Measurements from ENCODE around the gene DLK1. TPM values are rescaled to one million over a fixed set of nuclear protein-coding genes. Genes with fewer than 3 reads are reported as not detected.

Gene DLK1
- total RNA-seq, 2 experiments from 2014 or later, result not detected

- peaks cover 3% of the 10 kb centered on the region for H3K9me3 Mint-ChIP-seq
Measured at GRCh38 chr14:100741966-100742365, 15.3 kb downstream of the DLK1 start.

GRCh38 chr14:100746326-100746725, 19.6 kb downstream of the DLK1 start:
- Mint-ChIP-seq H3K36me3 (no peaks in the 10 kb centered on the region), H3K9me3 (peaks cover 2% of the 10 kb centered on the region), H3K27me3 (no peaks in the 10 kb centered on the region), H3K27ac (no peak overlapping the region), H3K4me3 (no peak overlapping the region), H3K4me1 (ENCODE audit: low read depth) (no peaks in the 10 kb centered on the region)
- intact Hi-C loops (cut with micrococcal nuclease), result no loop called here
- ChIA-PET POLR2A (no interaction called here), CTCF (no interaction called here)
- DNase-seq, result no peak

More at GRCh38 chr14:100741966-100742365, 15.3 kb downstream of the DLK1 start:
- no peak overlapping the region for H3K27ac Mint-ChIP-seq
- no peaks in the 10 kb centered on the region for H3K27me3 Mint-ChIP-seq
- H3K4me1 Mint-ChIP-seq (ENCODE audit: low read depth), result no peaks in the 10 kb centered on the region
- no peaks in the 10 kb centered on the region for H3K36me3 Mint-ChIP-seq
- ChIA-PET POLR2A (no interaction called here), CTCF (no interaction called here)
- intact Hi-C loops (cut with micrococcal nuclease), result no loop called here
- H3K4me3 Mint-ChIP-seq, result no peak overlapping the region
- DNase-seq, result no peak

- DNase-seq, result peak; percentile 20
Measured at GRCh38 chr14:100747021-100747586, 20.4 kb downstream of the DLK1 start.

GRCh38 chr14:100747736-100748135, 21.0 kb downstream of the DLK1 start:
- CTCF ChIA-PET, result interaction anchor here (0.6 kb wide), 1 partner anchor 919 kb away, joined by 3 read pairs; no protein-coding TSS in a partner anchor
- no peak for DNase-seq
- intact Hi-C loops (cut with micrococcal nuclease), result no loop called here
- POLR2A ChIA-PET, result no interaction called here
- no peaks in the 10 kb centered on the region for H3K9me3 Mint-ChIP-seq
- H3K4me1 Mint-ChIP-seq (ENCODE audit: low read depth), result no peaks in the 10 kb centered on the region
- no peaks in the 10 kb centered on the region for H3K36me3 Mint-ChIP-seq
- H3K27ac Mint-ChIP-seq, result no peak overlapping the region
- no peak overlapping the region for H3K4me3 Mint-ChIP-seq
- H3K27me3 Mint-ChIP-seq, result peaks cover 8% of the 10 kb centered on the region

More at GRCh38 chr14:100747021-100747586, 20.4 kb downstream of the DLK1 start:
- Mint-ChIP-seq H3K9me3 (no peaks in the 10 kb centered on the region), H3K4me3 (no peak overlapping the region), H3K27me3 (peaks cover 4% of the 10 kb centered on the region), H3K4me1 (ENCODE audit: low read depth) (no peaks in the 10 kb centered on the region), H3K27ac (no peak overlapping the region), H3K36me3 (no peaks in the 10 kb centered on the region)
- ChIA-PET POLR2A (no interaction called here), CTCF (interaction anchor here (0.6 kb wide), 1 partner anchor 920 kb away, joined by 3 read pairs; no protein-coding TSS in a partner anchor)
- intact Hi-C loops (cut with micrococcal nuclease), result no loop called here

- no peaks in the 10 kb centered on the region for H3K9me3 Mint-ChIP-seq
- ChIA-PET POLR2A (no interaction called here), CTCF (no interaction called here)
- H3K4me1 Mint-ChIP-seq (ENCODE audit: low read depth), result no peaks in the 10 kb centered on the region
- DNase-seq, result no peak
- peaks cover 8% of the 10 kb centered on the region for H3K27me3 Mint-ChIP-seq
- H3K27ac Mint-ChIP-seq, result no peak overlapping the region
- intact Hi-C loops (cut with micrococcal nuclease), result no loop called here
- H3K36me3 Mint-ChIP-seq, result no peaks in the 10 kb centered on the region
- H3K4me3 Mint-ChIP-seq, result no peak overlapping the region
Measured at GRCh38 chr14:100748403-100748802, 21.7 kb downstream of the DLK1 start.

GRCh38 chr14:100748944-100749343, 22.3 kb downstream of the DLK1 start:
- no peak for DNase-seq
- POLR2A ChIA-PET, result no interaction called here
- intact Hi-C loops (cut with micrococcal nuclease), result no loop called here
- Mint-ChIP-seq H3K4me3 (no peak overlapping the region), H3K9me3 (no peaks in the 10 kb centered on the region), H3K4me1 (ENCODE audit: low read depth) (no peaks in the 10 kb centered on the region), H3K27ac (no peak overlapping the region), H3K27me3 (peaks cover 10% of the 10 kb centered on the region), H3K36me3 (no peaks in the 10 kb centered on the region)
- CTCF ChIA-PET, result no interaction called here

GRCh38 chr14:100749967-100750597, 23.4 kb downstream of the DLK1 start:
- H3K27me3 Mint-ChIP-seq, result peaks cover 12% of the 10 kb centered on the region
- ChIA-PET CTCF (no interaction called here), POLR2A (no interaction called here)
- H3K36me3 Mint-ChIP-seq, result no peaks in the 10 kb centered on the region
- H3K9me3 Mint-ChIP-seq, result no peaks in the 10 kb centered on the region
- intact Hi-C loops (cut with micrococcal nuclease), result no loop called here
- no peak overlapping the region for H3K27ac Mint-ChIP-seq
- no peaks in the 10 kb centered on the region for H3K4me1 Mint-ChIP-seq (ENCODE audit: low read depth)
- DNase-seq, result no peak
- H3K4me3 Mint-ChIP-seq, result no peak overlapping the region

GRCh38 chr14:100750762-100751699, 24.3 kb downstream of the DLK1 start:
- peaks cover 12% of the 10 kb centered on the region for H3K27me3 Mint-ChIP-seq
- intact Hi-C loops (cut with micrococcal nuclease), result no loop called here

GRCh38 chr14:100754020-100754419, 27.3 kb downstream of the DLK1 start:
- Mint-ChIP-seq H3K9me3 (no peaks in the 10 kb centered on the region), H3K36me3 (no peaks in the 10 kb centered on the region), H3K27ac (no peak overlapping the region), H3K27me3 (peaks cover 18% of the 10 kb centered on the region), H3K4me1 (ENCODE audit: low read depth) (no peaks in the 10 kb centered on the region), H3K4me3 (no peak overlapping the region)
- no peak for DNase-seq
- ChIA-PET POLR2A (no interaction called here), CTCF (interaction anchor here (1.1 kb wide), 1 partner anchor 59 kb away, joined by 3 read pairs; no protein-coding TSS in a partner anchor)
- intact Hi-C loops (cut with micrococcal nuclease), result no loop called here

More at GRCh38 chr14:100750762-100751699, 24.3 kb downstream of the DLK1 start:
- Mint-ChIP-seq H3K27ac (no peak overlapping the region), H3K36me3 (no peaks in the 10 kb centered on the region), H3K4me1 (ENCODE audit: low read depth) (no peaks in the 10 kb centered on the region), H3K9me3 (no peaks in the 10 kb centered on the region), H3K4me3 (no peak overlapping the region)
- CTCF ChIA-PET, result no interaction called here
- POLR2A ChIA-PET, result no interaction called here
- DNase-seq, result no peak

- POLR2A ChIA-PET, result no interaction called here
- Mint-ChIP-seq H3K27me3 (peaks cover 18% of the 10 kb centered on the region), H3K36me3 (no peaks in the 10 kb centered on the region), H3K4me3 (no peak overlapping the region), H3K27ac (no peak overlapping the region), H3K9me3 (no peaks in the 10 kb centered on the region), H3K4me1 (ENCODE audit: low read depth) (no peaks in the 10 kb centered on the region)
- DNase-seq, result no peak
- CTCF ChIA-PET, result no interaction called here
- intact Hi-C loops (cut with micrococcal nuclease), result no loop called here
Measured at GRCh38 chr14:100755649-100756048, 29.0 kb downstream of the DLK1 start.

GRCh38 chr14:100761481-100761880, 34.8 kb downstream of the DLK1 start:
- no peaks in the 10 kb centered on the region for H3K9me3 Mint-ChIP-seq
- peaks cover 8% of the 10 kb centered on the region for H3K27me3 Mint-ChIP-seq
- H3K27ac Mint-ChIP-seq, result no peak overlapping the region
- no peak overlapping the region for H3K4me3 Mint-ChIP-seq
- ChIA-PET CTCF (no interaction called here), POLR2A (no interaction called here)
- DNase-seq, result no peak
- no peaks in the 10 kb centered on the region for H3K36me3 Mint-ChIP-seq
- H3K4me1 Mint-ChIP-seq (ENCODE audit: low read depth), result no peaks in the 10 kb centered on the region
- intact Hi-C loops (cut with micrococcal nuclease), result no loop called here

GRCh38 chr14:100762089-100762515, 35.4 kb downstream of the DLK1 start:
- CTCF ChIA-PET, result no interaction called here
- Mint-ChIP-seq H3K4me3 (no peak overlapping the region), H3K27ac (no peak overlapping the region), H3K36me3 (no peaks in the 10 kb centered on the region), H3K27me3 (peaks cover 8% of the 10 kb centered on the region), H3K4me1 (ENCODE audit: low read depth) (no peaks in the 10 kb centered on the region), H3K9me3 (no peaks in the 10 kb centered on the region)
- no peak for DNase-seq
- POLR2A ChIA-PET, result no interaction called here
- intact Hi-C loops (cut with micrococcal nuclease), result no loop called here
